PFSK-1 (cell line): Measurements from ENCODE around the gene ABHD15.

Experiments
- FOXP2 ChIP-seq: optimal IDR thresholded peaks from 2 replicates; pipeline ENCODE3; 2011; ENCODE audit warnings: borderline replicate concordance, control low read depth, inconsistent platforms; ENCODE audit not compliant: insufficient read depth; ENCODE audit errors: extremely low read length, extremely low read depth
- POLR2AphosphoS5 ChIP-seq: IDR thresholded peaks from 2 replicates; pipeline ENCODE4 v1.6.1; 2012; ENCODE audit warnings: low read depth, mild to moderate bottlenecking, control low read depth, low read length, moderate library complexity
- REST ChIP-seq, 2 experiments: IDR thresholded peaks; 2 replicates each; pipeline versions ENCODE4 v1.6.1 to v1.8.0; 2011 to 2012; ENCODE audit warnings: low read depth in 2 of 2, low read length in 2 of 2, control low read depth in 1 of 2, inconsistent platforms in 1 of 2, mild to moderate bottlenecking in 1 of 2, moderate library complexity in 1 of 2; ENCODE audit not compliant: insufficient read depth in 1 of 2
- SIN3A ChIP-seq: IDR thresholded peaks from 2 replicates; pipeline ENCODE4 v1.6.1; 2012; ENCODE audit warnings: mild to moderate bottlenecking, low read length, moderate library complexity, borderline replicate concordance; ENCODE audit not compliant: insufficient read depth
- TAF1 ChIP-seq: IDR thresholded peaks from 2 replicates; pipeline ENCODE4 v1.6.1; 2012; ENCODE audit warnings: low read length, control low read depth, borderline replicate concordance; ENCODE audit not compliant: insufficient read depth

- TF ChIP-seq POLR2AphosphoS5 (no peak), TAF1 (no peak), REST (IDR thresholded peaks at IDR 0.05; ENCODE audit: insufficient read depth in 1 of 2, low read depth in 2 of 2, low read length in 2 of 2) (no peak), SIN3A (no peak), FOXP2 (no peak)
These were observed 30.0 kb upstream of the ABHD15 start for GRCh38 chr17:29596811-29597210.
